ENCODE measurements around the gene PPP1R13L.

PPP1R13L gene

GRCh38 chr19:45363861-45364459 is 40.9 kb downstream of the PPP1R13L start:
- DNase-seq, result no peak

DNA sequence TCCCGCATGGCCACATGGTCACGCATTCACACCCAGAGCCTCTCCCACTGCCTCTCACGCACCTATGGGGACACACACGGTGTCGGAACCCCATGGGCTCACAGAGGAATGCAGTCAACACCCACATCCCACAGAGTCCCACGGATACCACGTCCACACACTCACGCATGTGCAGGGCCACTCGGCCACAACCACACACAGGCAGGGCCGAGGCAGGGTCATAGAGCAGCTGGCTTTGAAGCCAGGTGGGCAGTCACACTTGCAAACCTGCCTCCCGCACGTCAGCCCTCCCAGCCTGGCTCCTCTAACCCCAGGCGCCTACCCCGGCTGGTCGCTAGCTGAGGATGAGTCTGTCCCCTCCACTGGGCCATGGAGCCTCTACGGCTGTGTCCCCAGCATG is 42.6 kb downstream of the PPP1R13L start:
- DNase-seq, result no peak

GRCh38 chr19:45361608-45362007 is 43.3 kb downstream of the PPP1R13L start:
- no peak for DNase-seq

DNA sequence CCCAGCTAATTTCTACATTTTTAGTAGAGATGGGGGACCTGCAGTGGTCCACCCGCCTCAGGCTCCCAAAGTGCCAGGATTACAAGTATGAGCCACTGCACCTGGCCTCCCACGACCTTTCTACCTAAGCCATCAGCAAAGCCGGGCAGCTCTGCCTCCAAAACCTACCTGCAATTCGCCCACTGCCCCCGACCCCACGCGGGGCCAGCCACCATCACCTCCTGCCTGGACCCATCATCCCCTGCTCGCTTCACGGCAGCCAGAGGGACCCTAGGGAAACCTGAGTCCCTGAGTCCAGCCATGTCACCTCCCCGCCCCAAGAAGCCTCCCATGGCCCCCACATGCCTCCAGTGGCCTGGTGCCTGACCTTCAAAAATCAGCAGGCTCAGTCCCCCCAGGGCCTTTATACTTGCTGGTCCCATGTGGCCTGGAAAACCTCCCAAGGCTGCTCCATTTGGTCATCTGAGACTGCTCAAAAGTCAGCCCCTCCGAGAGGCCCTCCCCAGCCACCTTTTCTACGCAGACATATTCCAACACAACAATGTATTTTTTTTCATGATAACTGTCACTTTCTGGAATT is 46.6 kb downstream of the PPP1R13L start:
- no peak for DNase-seq

DNA sequence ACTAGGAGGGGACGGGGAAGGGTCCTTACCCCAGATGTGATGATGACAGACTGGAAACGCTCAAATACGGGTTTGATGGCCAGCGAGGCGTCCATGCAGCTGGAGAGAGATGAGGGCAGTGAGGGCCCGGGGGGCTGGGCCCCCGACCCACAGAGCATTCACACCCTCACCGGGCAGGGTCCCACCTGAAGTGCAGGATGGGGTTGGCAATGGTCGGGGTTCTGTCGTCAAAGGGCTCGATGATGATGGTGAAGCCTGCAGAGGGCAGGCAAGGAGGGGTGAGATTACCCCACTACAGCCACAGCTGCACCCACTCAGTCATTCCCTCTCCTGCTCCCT is 47.5 kb downstream of the PPP1R13L start:
- DNase-seq, result no peak

DNA sequence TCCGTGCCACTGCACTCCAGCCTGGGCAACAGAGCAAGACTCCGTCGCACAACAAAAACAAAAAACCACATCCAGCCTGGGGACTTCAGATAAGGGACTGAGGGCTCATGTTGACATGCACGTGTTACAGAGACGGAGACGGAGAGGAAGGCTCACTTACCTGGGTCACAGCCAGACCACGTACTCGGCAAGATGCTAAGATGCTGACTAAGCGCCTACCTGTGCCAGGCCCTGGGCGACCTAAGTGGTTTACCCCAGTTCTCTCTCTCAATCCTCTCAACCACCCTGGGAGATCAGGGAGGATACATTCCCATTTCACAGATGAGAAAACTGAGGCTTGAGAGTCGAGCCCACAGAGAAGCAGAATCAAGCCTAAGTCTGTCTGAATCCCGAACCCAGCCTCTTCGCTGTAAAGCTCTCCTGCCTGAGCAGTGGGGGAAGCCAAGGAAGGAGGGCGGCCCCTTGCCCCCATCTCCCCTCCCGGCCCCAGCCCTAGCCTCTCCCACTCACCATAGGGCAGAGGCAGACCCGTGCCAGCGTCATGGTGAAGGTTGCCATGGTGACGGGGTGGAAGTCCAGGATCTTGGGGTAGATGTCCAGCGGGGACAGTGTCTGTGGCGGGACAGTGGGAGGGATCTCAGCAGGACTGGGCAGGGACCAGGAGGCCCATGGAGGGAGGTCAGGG is 48.0 kb downstream of the PPP1R13L start:
- DNase-seq, result no peak

- no peak for DNase-seq
Observed at GRCh38 chr19:45355910-45356309, 49.0 kb downstream of the PPP1R13L start.

- no peak for DNase-seq
Observed at GRCh38 chr19:45355402-45355801, 49.5 kb downstream of the PPP1R13L start.

DNA sequence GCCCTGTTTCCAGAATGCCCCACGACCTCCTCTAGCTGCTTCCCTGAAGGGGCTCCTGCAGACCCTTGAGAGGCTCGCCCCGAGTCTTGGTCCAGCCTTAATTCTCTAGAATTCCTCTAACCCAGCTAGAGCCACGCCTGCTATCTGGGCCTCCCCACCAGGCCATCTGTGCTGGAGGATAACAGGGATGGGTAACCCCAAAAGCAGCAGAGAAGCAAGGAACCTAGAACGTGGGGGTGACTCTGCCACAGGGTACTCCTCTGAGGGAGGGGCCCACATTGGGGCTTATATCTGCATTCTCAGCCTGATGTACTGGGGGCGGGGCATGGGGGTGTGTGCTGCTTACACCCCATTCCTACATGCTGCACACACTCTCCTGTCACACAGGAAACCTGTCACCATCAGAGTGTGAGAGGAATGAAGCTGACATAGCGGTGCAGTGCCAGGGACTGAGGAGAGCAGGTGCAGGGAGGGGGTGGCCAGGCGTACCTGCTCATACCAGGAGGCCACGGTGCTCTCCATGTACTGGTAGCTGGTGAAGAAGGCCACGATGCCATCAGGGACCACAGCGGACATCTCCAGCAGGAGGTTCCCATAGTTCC is 50.5 kb downstream of the PPP1R13L start:
- no peak for DNase-seq

GRCh38 chr19:45352914-45353796 is 51.7 kb downstream of the PPP1R13L start:
- no peak for DNase-seq

- DNase-seq, result no peak
Observed at GRCh38 chr19:45352471-45352870, 52.4 kb downstream of the PPP1R13L start.

- no peak for DNase-seq
Observed at GRCh38 chr19:45352062-45352461, 52.8 kb downstream of the PPP1R13L start.

- no peak for DNase-seq
Observed at GRCh38 chr19:45351401-45351952, 53.4 kb downstream of the PPP1R13L start.

DNA sequence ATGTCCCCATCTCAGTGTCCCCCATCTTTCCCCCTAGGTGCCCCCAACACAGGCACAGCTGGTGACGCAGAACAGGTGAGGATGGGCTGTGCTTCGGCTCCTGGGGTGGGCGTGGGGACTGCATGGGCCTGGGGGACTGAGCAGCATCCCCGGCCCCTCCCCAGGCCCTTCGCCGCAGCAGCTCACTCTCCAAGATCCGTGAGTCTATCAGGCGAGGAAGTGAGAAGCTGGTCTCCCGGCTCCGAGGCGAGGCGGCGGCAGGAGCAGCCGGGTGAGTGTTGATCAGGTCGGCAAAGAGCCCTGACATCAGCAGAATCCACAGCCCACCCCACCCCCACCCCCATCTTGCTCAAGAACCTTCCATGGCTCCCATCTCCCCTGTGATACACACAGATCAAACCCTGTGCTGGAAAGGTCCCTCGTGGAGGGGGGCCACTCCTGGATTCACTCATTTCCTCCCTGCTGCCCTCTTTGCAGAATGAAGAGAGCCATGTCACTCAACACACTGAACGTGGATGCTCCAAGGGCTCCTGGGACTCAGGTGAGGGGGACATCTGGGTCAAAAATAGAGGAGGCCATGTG is 54.3 kb downstream of the PPP1R13L start:
- no peak for DNase-seq

GRCh38 chr19:45349430-45349941 is 55.4 kb downstream of the PPP1R13L start:
- no peak for DNase-seq

DNA sequence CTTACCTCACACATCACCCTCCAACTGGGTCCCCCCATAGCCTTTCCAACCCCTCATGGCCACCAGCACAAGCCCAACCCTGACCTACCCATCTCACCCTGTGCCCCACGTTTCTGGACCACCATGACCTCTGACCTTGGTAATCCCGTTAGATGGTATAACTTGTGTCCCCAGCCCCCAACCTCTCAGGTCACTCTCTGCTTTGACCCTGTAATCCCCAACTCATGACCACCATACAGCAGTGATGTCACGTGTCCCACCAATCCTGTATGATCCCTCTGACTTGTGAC is 55.8 kb downstream of the PPP1R13L start:
- DNase-seq, result no peak

DNA sequence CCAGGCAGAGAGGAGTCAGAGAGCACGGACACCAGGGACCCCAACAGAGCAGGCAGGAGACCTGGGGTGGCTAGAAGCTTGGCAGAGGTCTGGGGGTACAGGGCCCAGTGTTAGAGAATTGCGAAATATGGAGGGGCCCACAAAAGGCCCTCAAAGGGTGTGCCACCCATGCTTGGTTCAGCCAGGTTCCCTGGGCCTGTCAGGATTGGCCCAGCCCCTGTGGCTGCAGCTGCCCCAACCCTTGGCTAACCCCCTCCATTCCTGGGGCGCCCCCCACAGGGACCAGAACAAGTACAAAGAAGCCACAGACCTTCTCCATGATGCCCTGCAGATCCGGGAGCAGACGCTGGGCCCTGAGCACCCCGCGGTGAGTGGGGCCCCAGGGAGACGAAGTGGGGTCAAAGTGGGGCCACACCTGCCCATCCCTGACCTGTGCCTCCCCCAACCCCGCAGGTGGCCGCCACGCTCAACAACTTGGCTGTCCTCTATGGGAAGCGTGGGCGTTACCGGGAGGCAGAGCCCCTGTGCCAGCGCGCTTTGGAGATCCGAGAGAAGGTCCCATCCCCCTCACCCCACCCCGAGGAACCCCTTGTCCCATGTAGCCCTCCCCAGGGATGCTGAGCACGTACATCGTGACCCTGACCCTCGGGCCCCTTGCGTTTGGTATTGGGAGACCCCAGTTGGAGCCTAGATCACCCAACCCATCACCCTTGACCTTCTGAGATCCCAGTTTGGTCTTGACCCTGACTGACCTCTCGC is 56.3 kb downstream of the PPP1R13L start:
- DNase-seq, result no peak

- no peak for DNase-seq
Observed at GRCh38 chr19:45347570-45348366, 57.1 kb downstream of the PPP1R13L start.

GRCh38 chr19:45346449-45346848 is 58.4 kb downstream of the PPP1R13L start:
- DNase-seq, result no peak

GRCh38 chr19:45345506-45345860 is 59.4 kb downstream of the PPP1R13L start:
- DNase-seq, result no peak
